Mammary epithelial cell (primary cell): ENCODE data around the gene PPP1R1A.

ENCODE experiments used
- EZH2 ChIP-seq: IDR thresholded peaks from 2 replicates; pipeline ENCODE4 v1.6.1; 2012; ENCODE audit warnings: low read length, inconsistent platforms, borderline replicate concordance
- TF ChIP-seq, protein P1 (sequence below), 2 donors: IDR thresholded peaks in 1 of 2; conservative IDR thresholded peaks in 1 of 2; 2 replicates each; pipeline ENCODE4 v1.5.1; 2011 to 2012; ENCODE audit warnings: inconsistent platforms in 2 of 2, low read length in 2 of 2, mild to moderate bottlenecking in 2 of 2, control low read depth in 1 of 2, low read depth in 1 of 2; ENCODE audit not compliant: insufficient read depth in 1 of 2; ENCODE audit errors: extremely low read depth in 1 of 2

- TF ChIP-seq, protein P1, sequence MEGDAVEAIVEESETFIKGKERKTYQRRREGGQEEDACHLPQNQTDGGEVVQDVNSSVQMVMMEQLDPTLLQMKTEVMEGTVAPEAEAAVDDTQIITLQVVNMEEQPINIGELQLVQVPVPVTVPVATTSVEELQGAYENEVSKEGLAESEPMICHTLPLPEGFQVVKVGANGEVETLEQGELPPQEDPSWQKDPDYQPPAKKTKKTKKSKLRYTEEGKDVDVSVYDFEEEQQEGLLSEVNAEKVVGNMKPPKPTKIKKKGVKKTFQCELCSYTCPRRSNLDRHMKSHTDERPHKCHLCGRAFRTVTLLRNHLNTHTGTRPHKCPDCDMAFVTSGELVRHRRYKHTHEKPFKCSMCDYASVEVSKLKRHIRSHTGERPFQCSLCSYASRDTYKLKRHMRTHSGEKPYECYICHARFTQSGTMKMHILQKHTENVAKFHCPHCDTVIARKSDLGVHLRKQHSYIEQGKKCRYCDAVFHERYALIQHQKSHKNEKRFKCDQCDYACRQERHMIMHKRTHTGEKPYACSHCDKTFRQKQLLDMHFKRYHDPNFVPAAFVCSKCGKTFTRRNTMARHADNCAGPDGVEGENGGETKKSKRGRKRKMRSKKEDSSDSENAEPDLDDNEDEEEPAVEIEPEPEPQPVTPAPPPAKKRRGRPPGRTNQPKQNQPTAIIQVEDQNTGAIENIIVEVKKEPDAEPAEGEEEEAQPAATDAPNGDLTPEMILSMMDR (conservative IDR thresholded peaks at IDR 0.05 in 1 of 2, IDR thresholded peaks at IDR 0.05 in 1 of 2; ENCODE audit: extremely low read depth in 1 of 2, insufficient read depth in 1 of 2, low read depth in 1 of 2, low read length in 2 of 2) = no peak
- TF ChIP-seq EZH2 = no peak
These were observed 4.7 kb upstream of the PPP1R1A start for GRCh38 chr12:54593135-54593534.
